Testis (tissue), 3 donors: ENCODE data around the gene POP5. TPM values are rescaled to one million over a fixed set of nuclear protein-coding genes. Genes with fewer than 3 reads are reported as not detected.

Source experiments
- DNase-seq: peaks from one replicate; pipeline ENCODE4 v3.0.0-alpha.2; 2019
- H3K27ac ChIP-seq, 2 donors: fragments of 200-600 bp; sonication (generic); one replicate each; pipeline ENCODE4 v1.5.1; 2019
- H3K27me3 ChIP-seq: fragments of 200-600 bp; sonication (generic); one replicate; pipeline ENCODE4 v1.5.1; 2019
- H3K36me3 ChIP-seq: fragments of 200-600 bp; sonication (generic); one replicate; pipeline ENCODE4 v1.5.1; 2017; ENCODE audit warnings: low read depth; ENCODE audit errors: missing control alignments
- H3K4me1 ChIP-seq: fragments of 200-600 bp; sonication (generic); one replicate; pipeline ENCODE4 v1.5.1; 2019
- H3K4me3 ChIP-seq, 2 donors: fragments of 200-600 bp; sonication (generic); one replicate each; pipeline ENCODE4 v1.5.1; 2017 to 2019
- H3K9me3 ChIP-seq: fragments of 200-600 bp; sonication (generic); one replicate; pipeline ENCODE4 v1.5.1; 2017
- CTCF ChIP-seq, 3 experiments: fragments of 450-650 bp in 2 of 3; fragments of 200-600 bp in 1 of 3; sonication (generic) in 1 of 3; IDR thresholded peaks; one replicate each; pipeline ENCODE4 v1.5.1; 2016 to 2019; ENCODE audit warnings: antibody characterized with exemption in 3 of 3, mild to moderate bottlenecking in 2 of 3, moderate library complexity in 1 of 3
- POLR2A ChIP-seq: fragments of 450-650 bp; IDR thresholded peaks from one replicate; pipeline ENCODE4 v1.6.1; 2017; ENCODE audit warnings: antibody characterized with exemption, mild to moderate bottlenecking, moderate library complexity
- WGBS, 2 donors: methylation state at CpG; one replicate each; pipeline ENCODE4 v1.1.5; 2018; 5-methylcytosine and 5-hydroxymethylcytosine counted together
- intact Hi-C: fragments of 100-400 bp; cut with DNase I; formaldehyde crosslinking; loops from one replicate; pipeline ENCODE4 v1.15.1; 2023; ENCODE audit warnings: low total_unique reads
- polyA plus RNA-seq: library from polyadenylated mRNA; stranded (reverse); fragments of 350-450 nt; fragmentation: Illumina TruSeq; extraction: RNeasy Lipid Tissue Mini Kit (QIAGEN cat#74804); gene quantifications from one replicate; pipeline ENCODE4 v1.2.3, GENCODE V29; 2014; ENCODE audit warnings: low read depth, low replicate concordance; ENCODE audit not compliant: insufficient read depth
- total RNA-seq, 2 donors: library from RNA; depleted of rRNA; stranded (reverse); fragments of >200 nt; gene quantifications; one replicate each; pipeline ENCODE4 v1.2.3, GENCODE V29; 2016

The POP5 gene
- total and polyA plus RNA-seq, 3 donors from 2014 or later = 28.1 to 37.8 (median 36.7) TPM

- Histone ChIP-seq H3K9me3 (no peaks in the 10 kb centered on the region), H3K27ac (no peak overlapping the region), H3K4me1 (peaks cover 4% of the 10 kb centered on the region), H3K36me3 (no peaks in the 10 kb centered on the region), H3K4me3 (no peak overlapping the region), H3K27me3 (no peaks in the 10 kb centered on the region)
- DNase-seq = no peak
- no peak for TF ChIP-seq CTCF (IDR thresholded peaks at IDR 0.05)
- TF ChIP-seq POLR2A = no peak
- intact Hi-C loops = no loop called here
- WGBS, 2 donors = 87 to 90% methylated on average over 3 of the region's 3 CpGs
These were observed 15.7 kb upstream of the POP5 start for GRCh38 chr12:120596901-120597300.

GRCh38 chr12:120592121-120593049, 11.2 kb upstream of the POP5 start:
- intact Hi-C loops = no loop called here
- Histone ChIP-seq H3K4me3 (no peak overlapping the region), H3K36me3 (no peaks in the 10 kb centered on the region), H3K27ac (no peak overlapping the region), H3K4me1 (peaks cover 15% of the 10 kb centered on the region), H3K9me3 (no peaks in the 10 kb centered on the region), H3K27me3 (no peaks in the 10 kb centered on the region)
- TF ChIP-seq CTCF (IDR thresholded peaks at IDR 0.05) (no peak), POLR2A (no peak)
- DNase-seq = no peak
- WGBS, 2 donors = 82 to 87% methylated on average over 7 to 8 of the region's 8 CpGs

- no peak overlapping the region for H3K4me3 ChIP-seq
- DNase-seq = no peak
- no peaks in the 10 kb centered on the region for H3K9me3 ChIP-seq
- H3K27ac ChIP-seq = no peak overlapping the region
- H3K36me3 ChIP-seq = no peaks in the 10 kb centered on the region
- H3K27me3 ChIP-seq = no peaks in the 10 kb centered on the region
- no peak for TF ChIP-seq CTCF (IDR thresholded peaks at IDR 0.05)
- no peak for TF ChIP-seq POLR2A
- peaks cover 15% of the 10 kb centered on the region for H3K4me1 ChIP-seq
- 68 to 75% methylated on average over 4 to 6 of the region's 6 CpGs for WGBS, 2 donors
- intact Hi-C loops = no loop called here
These were observed 9.7 kb upstream of the POP5 start for GRCh38 chr12:120590741-120591407.

GRCh38 chr12:120588948-120589930, 8.0 kb upstream of the POP5 start:
- Histone ChIP-seq H3K36me3 (no peaks in the 10 kb centered on the region), H3K27ac (peak overlapping the region; percentile 71 to 87), H3K9me3 (no peaks in the 10 kb centered on the region), H3K4me1 (peaks cover 18% of the 10 kb centered on the region), H3K27me3 (no peaks in the 10 kb centered on the region), H3K4me3 (no peak overlapping the region)
- TF ChIP-seq CTCF (IDR thresholded peaks at IDR 0.05) (no peak), POLR2A (no peak)
- DNase-seq = peak; percentile 86
- 46 to 49% methylated on average over 15 to 17 of the region's 17 CpGs for WGBS, 2 donors
- intact Hi-C loops = no loop called here
